Thoracic aorta (tissue), 2 donors: Measurements from ENCODE around the gene RFX1. TPM values are rescaled to one million over a fixed set of nuclear protein-coding genes. Genes with fewer than 3 reads are reported as not detected.
"Not testable (repeated sequence)": the region's sequence is repeated elsewhere in the genome, so short reads cannot be mapped to it uniquely, and the experiment has no call there.

Experiments
- ATAC-seq: fragments of 150-250 bp; one replicate; pipeline ENCODE4 v1.8.0; 2017; ENCODE audit warnings: low read depth; ENCODE audit not compliant: insufficient number of reproducible peaks, low FRiP score
- DNase-seq: peaks from one replicate; pipeline ENCODE4 v3.0.0-alpha.2; 2020; ENCODE audit warnings: low spot score
- H3K27ac ChIP-seq, 2 donors: fragments of 200-600 bp; sonication (generic); 1 replicate in 1 of 2; 2 replicates in 1 of 2; pipeline ENCODE4 v1.5.1; 2016; ENCODE audit warnings: mild to moderate bottlenecking in 2 of 2, moderate library complexity in 2 of 2
- H3K27me3 ChIP-seq: fragments of 200-600 bp; sonication (generic); replicated peaks from 2 replicates; pipeline ENCODE4 v1.6.0; 2016; ENCODE audit warnings: mild to moderate bottlenecking; ENCODE audit not compliant: insufficient read depth
- H3K36me3 ChIP-seq: fragments of 200-600 bp; sonication (generic); one replicate; pipeline ENCODE4 v1.5.1; 2016
- H3K4me1 ChIP-seq, 2 donors: fragments of 200-600 bp; sonication (generic); 1 replicate in 1 of 2; 2 replicates in 1 of 2; pipeline versions ENCODE4 v1.5.1 to v1.6.0; 2016; ENCODE audit warnings: low read depth in 2 of 2, mild to moderate bottlenecking in 1 of 2; ENCODE audit not compliant: control insufficient read depth in 1 of 2
- H3K4me3 ChIP-seq: fragments of 200-600 bp; sonication (generic); 2 replicates; pipeline ENCODE4 v1.5.1; 2016; ENCODE audit warnings: mild to moderate bottlenecking
- H3K9me3 ChIP-seq: fragments of 200-600 bp; sonication (generic); 2 replicates; pipeline ENCODE4 v1.5.1; 2016
- CTCF ChIP-seq: fragments of 200-600 bp; sonication (generic); IDR thresholded peaks from one replicate; pipeline ENCODE4 v1.5.1; 2019; ENCODE audit warnings: antibody characterized with exemption
- total RNA-seq, 2 donors: library from RNA; depleted of rRNA; stranded (reverse); fragments of >200 nt; gene quantifications; one replicate each; pipeline versions ENCODE4 v1.1.0 to v1.2.3, GENCODE V29; 2016

The RFX1 gene
- total RNA-seq, 2 donors from 2014 or later: 3.0 to 5.7 TPM

DNA sequence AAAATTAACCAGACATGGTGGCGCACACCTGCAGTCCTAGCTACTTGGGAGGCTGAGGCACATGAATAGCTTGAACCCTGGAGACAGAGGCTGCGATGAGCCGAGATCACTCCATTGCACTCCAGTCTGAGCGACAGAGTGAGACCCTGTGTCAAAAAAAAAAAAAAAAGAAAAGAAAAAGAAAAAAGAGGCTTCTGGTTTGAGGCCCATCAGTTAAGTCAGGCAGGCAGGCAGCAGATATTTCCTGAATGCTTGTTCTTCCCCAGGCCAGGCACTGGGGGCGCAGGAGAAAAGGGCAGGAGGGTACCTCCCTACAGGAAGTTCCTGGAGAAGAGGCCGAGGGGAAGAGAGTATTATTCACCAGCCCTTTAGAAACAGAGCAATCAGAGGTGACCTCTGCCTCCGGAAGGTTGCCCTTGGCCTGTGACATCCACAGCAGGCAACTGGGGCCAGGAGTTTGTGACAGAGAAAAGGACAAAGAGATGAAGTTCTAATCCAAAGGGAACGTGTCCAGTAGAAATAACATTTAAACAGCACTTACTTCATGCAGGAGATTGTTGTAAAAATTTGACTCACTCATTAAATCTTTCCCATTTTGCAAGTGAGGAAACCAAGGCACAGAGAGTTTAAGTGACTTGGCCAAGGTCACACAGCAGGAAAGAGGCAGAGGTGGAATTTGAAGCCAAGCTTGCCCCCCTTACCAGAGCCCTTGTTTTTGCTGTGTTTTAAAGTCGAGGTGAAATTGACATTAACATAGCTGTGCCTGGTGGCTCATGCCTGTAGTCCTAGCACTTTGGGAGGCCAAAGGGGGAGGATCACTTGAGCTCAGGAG is 17.5 kb upstream of the RFX1 start:
- Histone ChIP-seq H3K9me3 (no peaks in the 10 kb centered on the region), H3K4me1 (peaks cover 3 to 4% of the 10 kb centered on the region in 2 donors), H3K27me3 (no peaks in the 10 kb centered on the region), H3K36me3 (no peaks in the 10 kb centered on the region), H3K27ac (peak overlapping the region in 1 of 2 donors; percentile 10), H3K4me3 (no peak overlapping the region)
- TF ChIP-seq CTCF: peak; percentile 45
- ATAC-seq (no peak), DNase-seq (no peak)

- Histone ChIP-seq H3K27ac (no peak overlapping the region), H3K9me3 (no peaks in the 10 kb centered on the region), H3K4me1 (peaks cover 3 to 4% of the 10 kb centered on the region in 2 donors), H3K4me3 (no peak overlapping the region), H3K36me3 (no peaks in the 10 kb centered on the region), H3K27me3 (no peaks in the 10 kb centered on the region)
- no peak for DNase-seq
- no peak for ATAC-seq
- TF ChIP-seq CTCF: no peak
These were observed 16.3 kb upstream of the RFX1 start for GRCh38 chr19:14022469-14022868.

DNA sequence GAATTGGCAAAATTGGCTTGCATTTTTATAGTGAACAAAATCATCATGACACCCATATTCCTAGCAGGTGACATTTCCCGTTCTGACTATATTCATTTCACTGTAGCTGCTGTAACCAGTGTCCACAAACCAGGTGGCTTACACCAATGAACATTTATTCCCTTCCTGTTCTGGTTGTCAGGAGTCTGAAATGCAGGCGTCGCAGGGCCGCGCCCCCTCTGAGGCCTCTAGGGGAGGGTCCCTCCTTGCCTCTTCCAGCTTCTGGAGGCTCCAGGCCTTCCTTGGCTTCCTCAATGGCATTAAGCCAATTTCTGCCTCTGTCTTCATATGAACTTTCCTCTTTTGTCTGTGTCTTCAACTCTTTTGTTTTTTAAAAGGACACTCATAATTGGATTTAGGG is 15.4 kb upstream of the RFX1 start:
- Histone ChIP-seq H3K4me1 (peaks cover 3 to 4% of the 10 kb centered on the region in 2 donors), H3K4me3 (no peak overlapping the region), H3K9me3 (no peaks in the 10 kb centered on the region), H3K27me3 (no peaks in the 10 kb centered on the region), H3K36me3 (no peaks in the 10 kb centered on the region), H3K27ac (no peak overlapping the region)
- TF ChIP-seq CTCF: no peak
- no peak for ATAC-seq
- no peak for DNase-seq

DNA sequence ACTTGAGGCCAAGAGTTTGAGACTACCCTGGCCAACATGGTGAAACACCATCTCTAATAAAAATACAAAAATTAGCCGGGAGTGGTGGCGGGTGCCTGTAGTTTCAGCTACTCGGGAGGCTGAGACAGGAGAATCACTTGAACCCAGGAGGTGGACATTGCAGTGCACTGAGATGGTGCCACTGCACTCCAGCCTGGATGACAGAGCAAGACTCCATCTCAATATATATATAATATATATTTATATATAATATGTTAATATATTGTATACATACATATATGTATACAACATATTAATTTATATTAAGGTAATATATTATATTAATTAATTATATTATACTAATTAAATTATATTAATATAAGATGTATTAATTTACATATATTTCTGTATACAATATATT is 13.6 kb upstream of the RFX1 start:
- not testable (repeated sequence) for H3K27me3 ChIP-seq, H3K4me1 ChIP-seq, H3K9me3 ChIP-seq, ATAC-seq, DNase-seq, H3K4me3 ChIP-seq, H3K27ac ChIP-seq, H3K36me3 ChIP-seq

DNA sequence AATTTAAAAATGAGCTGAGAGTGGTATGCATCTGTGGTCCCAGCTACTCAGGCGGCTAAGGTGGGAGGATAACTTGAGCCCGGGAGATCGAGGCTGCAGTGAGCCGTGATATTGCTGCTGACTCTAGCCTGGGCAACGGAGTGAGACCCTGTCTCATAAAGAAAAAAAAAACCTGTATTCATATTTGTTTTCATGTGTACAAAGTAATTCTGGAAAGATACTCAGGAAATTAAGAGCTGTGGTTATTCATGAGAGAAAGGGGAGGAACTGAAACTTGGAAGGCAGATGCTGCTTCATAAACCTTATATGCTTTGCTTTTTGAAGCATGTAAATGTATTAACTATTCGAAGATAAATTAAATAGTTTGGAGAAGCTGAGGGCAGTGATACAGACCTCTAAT is 13.0 kb upstream of the RFX1 start:
- Histone ChIP-seq H3K27me3 (no peaks in the 10 kb centered on the region), H3K27ac (no peak overlapping the region), H3K4me1 (peaks cover 3 to 4% of the 10 kb centered on the region in 2 donors), H3K36me3 (no peaks in the 10 kb centered on the region), H3K4me3 (no peak overlapping the region), H3K9me3 (no peaks in the 10 kb centered on the region)
- no peak for ATAC-seq
- TF ChIP-seq CTCF: no peak
- DNase-seq: no peak
